Neural progenitor cell (in vitro differentiated cells): ENCODE data around the gene SLC6A18.

ENCODE experiments used
- EZH2phosphoT487 ChIP-seq: fragments of 200-600 bp; sonication (generic); IDR thresholded peaks from 2 replicates; pipeline ENCODE4 v1.6.1; 2017; ENCODE audit warnings: antibody characterized with exemption
- TF ChIP-seq, protein P1 (sequence below): fragments of 200-600 bp; sonication (generic); IDR thresholded peaks from 2 replicates; pipeline ENCODE4 v1.5.1; 2017; ENCODE audit warnings: antibody characterized with exemption, mild to moderate bottlenecking

DNA sequence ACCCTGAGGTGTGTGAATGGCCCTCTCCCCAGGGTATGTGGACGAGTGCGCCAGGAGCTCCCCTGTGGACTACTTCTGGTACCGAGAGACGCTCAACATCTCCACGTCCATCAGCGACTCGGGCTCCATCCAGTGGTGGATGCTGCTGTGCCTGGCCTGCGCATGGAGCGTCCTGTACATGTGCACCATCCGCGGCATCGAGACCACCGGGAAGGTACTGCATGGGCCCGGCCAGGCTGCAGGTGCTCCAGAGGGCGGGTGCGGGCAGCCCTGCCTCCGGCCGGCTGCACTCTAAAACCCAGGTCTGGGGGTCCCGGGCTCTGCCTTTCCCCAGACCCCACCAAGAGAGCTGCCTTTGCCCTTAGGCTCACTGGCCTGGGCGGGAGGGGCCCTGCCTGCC, 12.9 kb upstream of the SLC6A18 start:
- TF ChIP-seq, protein P1, sequence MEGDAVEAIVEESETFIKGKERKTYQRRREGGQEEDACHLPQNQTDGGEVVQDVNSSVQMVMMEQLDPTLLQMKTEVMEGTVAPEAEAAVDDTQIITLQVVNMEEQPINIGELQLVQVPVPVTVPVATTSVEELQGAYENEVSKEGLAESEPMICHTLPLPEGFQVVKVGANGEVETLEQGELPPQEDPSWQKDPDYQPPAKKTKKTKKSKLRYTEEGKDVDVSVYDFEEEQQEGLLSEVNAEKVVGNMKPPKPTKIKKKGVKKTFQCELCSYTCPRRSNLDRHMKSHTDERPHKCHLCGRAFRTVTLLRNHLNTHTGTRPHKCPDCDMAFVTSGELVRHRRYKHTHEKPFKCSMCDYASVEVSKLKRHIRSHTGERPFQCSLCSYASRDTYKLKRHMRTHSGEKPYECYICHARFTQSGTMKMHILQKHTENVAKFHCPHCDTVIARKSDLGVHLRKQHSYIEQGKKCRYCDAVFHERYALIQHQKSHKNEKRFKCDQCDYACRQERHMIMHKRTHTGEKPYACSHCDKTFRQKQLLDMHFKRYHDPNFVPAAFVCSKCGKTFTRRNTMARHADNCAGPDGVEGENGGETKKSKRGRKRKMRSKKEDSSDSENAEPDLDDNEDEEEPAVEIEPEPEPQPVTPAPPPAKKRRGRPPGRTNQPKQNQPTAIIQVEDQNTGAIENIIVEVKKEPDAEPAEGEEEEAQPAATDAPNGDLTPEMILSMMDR, result no peak
- TF ChIP-seq EZH2phosphoT487, result no peak
